ENCODE measurements around the gene LCN6.

The LCN6 gene

DNA sequence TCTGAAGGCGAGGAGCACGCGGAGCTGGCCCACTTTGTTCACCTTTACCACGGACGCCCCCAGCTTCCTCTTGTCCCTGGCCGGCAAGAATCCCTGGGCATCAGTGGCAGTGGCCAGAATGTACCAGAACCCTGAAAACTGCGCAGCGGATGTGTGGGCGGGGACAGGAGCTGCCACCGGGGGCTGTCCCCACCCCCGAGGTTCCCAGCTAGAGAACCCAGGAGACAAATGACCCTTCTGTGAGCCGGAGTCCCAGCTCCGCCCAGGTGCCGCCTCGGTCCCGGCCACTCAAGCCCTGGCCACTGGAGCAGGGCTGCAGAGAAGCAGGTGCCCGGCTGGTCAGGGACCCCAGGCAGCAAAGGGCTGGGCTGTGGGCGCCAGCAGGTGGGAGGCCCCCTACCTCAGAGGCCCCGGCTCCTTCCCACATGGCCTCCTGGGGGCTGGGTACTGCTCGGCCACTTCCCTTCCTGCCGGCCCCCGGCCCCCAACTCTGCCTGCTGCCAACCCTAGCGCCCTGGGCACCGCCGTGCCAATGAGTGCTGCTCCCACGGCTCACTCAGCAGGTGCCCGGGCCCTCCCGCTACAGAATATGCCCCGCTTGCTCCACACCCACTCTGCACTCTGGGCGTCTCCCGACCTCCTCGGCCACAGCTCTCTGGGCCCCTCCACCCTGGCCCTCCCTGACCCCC is 6.3 kb downstream of the LCN6 start:
- DNase-seq, result no peak

DNA sequence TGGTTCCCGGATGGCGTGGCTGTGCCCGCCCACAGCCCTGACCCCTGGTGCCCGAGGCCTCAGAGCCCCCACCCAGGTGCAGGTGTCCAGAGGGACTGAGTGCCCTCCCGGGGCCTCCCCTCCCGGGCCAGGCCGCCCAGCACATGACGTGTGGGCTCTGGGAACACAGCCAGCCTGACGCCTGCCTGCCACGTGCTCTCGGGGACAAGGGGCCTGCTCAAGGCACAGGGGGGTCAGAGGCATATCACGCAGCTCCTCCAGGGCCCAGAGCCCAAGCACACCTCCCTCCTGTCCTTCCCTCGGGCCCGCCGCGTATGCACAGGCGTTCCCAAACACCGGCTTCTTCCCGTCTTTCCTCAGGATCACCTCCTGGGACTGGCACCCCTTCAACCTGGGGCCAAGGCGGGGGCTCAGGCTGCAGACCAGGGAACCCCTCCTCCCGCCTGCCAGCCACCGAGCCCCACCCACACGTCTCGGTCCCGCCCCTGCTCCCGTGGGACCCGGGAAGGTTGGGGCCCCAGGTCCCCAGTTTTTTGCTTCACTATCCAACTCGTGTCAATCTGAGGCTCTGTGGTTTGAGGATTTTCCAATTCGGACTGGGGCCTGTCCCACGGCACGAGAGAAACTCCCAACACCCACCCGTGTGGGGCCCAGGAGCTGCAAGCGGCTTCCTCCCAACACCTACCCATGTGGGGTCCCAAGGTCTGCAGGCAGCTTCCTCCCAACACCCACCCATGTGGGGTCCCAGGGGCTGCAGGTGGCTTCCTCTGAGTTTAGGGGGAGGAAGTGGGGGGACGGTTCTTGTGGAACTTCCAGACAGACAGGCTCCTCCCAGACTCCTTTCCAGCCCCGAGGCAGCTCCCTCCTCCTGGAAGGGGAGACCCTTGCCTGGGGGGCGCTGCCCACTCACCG is 7.1 kb downstream of the LCN6 start:
- no peak for DNase-seq

DNA sequence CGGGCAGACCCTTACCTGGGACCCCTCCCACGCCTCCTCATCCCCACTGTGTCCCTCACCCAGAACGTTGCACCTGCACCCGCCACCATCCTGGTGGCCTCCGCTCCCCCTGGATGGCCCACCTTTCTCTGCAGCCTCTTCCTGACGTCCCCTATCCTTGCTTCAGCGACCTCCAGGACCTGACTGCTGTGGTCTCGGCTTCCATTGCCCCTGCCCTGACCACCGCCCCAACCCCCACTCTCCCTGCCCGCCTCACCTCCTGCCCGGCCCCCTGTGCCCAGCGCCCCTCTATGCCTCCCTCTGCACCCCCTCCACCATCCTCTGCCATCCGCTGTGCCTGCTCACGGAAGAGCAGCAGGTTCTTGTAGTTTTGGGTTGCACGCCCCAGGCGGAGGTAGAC is 7.8 kb downstream of the LCN6 start:
- DNase-seq, result no peak

DNA sequence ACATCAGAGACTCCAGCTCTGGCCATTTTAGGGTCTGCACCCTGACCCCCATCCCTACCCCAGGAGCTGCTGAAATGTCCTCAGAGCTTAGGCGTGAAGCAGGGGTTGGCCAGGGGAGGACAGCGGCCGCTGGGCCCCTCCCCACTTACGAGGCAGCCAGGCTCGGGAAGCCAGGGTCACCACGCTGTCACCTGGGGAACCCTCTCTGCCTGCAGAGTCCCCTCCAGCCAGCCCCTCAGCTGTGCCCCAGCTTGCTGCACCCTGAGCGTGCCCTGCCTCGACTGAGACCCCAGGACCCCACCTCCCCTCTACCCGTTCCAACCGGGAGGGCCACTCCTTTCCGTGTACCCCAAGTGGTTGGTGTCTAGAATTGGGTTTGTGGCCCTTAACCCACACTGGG is 8.3 kb downstream of the LCN6 start:
- DNase-seq, result no peak

DNA sequence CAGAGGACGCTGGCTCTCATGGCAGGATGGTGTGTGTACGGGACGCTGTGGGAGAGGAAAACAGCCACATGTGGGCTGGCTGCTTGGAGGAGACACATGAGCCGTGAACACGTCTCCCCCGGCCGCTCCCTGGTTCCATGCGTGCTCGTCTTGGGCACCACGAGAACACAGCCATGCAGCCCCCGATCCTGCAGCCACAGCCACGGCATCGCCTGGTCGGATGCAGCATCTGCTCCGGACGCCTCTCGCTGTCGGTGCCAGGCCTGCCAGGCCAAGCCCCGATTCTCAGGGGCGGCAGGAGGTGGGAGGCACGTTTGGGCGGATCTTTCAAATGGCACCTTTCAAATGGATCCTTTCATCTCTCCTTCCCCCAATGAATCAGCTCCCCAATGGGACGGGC is 8.8 kb downstream of the LCN6 start:
- no peak for DNase-seq

DNA sequence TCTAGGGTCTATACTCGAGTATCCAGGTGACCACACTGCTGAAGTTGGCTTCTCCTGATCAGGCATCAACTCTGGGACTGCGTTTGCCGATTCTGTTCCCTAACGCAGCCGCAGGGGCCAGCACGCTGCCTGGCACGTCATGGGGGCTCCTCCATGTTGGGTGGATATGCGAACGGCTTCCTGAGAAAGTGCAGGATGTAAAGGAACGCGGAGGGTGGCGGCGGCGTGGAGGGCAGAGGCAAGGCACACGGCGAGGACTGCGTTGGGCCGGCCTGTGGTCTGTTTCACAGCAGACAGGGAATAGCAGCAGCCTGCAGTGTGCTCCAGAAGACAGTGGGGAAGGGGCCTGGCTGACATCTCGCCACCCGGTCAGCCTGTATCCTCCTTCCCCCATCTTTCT is 9.4 kb downstream of the LCN6 start:
- no peak for DNase-seq

DNA sequence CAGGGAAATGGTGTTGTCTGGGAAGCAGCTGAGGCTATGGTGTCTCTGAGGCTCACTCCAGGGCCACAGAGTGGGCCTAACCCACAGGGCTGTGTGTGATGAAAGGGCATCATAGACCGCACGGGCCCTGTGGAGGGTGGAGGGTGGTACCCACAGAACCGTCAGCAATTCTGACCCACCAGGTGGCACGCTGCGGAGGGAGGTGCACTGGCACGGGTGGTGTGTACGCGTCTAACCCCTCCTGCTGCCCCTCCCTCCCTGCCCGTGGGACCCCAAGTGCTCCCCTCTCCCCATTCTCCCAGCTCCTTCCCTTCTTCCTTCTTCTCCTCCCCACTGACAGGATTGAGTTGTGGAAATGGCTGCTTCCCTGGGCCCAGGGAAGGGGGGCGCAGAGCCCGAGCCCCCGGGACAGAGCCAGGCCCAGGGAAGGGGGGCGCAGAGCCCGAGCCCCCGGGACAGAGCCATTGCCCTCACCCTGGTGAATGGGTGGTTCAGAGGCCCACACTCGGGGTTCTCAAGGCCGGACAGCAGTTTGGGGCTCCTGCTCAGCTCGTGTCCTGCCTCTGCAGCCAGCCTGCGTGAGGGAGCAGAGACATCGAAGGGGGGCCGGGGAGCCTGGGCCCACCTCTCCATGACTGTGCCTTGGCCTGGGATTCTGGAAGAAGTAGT is 12.4 kb downstream of the LCN6 start:
- no peak for DNase-seq

DNA sequence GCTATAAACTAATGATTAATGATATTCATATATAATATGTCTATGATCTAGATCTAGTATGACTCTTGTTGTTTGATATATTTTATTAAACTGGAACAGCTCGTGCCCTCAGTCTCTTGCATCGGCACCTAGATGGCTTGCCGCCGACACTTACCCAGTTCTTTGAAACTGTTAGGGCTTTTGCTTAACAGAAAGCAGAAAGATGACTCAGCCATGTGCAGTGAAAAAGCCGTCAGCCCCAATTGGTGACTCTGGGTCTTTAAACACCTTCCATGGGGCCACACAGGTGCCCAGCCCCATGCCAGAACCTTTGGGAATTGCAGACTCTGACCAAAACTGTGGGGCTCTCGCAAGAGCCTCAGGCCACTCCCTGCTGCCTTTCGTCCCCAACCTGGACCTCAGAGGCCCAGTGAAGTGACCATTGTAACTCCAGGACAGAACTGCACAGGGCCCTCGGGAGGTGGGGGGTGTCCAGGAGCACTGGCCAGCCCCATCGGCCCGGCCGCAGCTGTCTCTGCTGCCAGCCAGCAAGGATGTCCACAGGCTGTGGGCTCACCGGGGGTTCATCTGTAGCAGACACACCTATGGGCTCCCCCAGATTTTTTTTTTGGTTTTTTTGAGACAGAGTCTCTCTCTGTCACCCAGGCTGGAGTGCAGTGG is 13.4 kb downstream of the LCN6 start:
- no peak for DNase-seq

DNA sequence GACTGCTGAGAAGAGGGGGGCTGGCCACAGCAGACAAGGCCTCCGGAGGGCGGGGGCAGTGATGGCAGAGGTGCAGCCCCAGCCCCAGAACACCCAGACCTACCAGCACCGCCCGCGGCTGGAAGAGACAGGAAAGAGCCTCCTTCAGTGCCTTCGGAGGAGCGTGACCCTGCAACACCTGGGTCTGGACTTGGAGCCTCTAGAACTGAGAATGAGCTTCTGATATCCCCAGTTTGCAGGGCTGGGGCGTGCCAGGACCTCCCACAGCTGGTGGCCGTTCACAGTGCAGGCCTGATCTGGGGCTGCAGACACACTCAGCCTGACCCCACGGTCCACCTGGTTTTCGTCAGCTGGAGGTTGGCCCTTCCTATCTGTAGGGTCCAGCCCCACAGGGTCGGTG is 14.7 kb downstream of the LCN6 start:
- no peak for DNase-seq

DNA sequence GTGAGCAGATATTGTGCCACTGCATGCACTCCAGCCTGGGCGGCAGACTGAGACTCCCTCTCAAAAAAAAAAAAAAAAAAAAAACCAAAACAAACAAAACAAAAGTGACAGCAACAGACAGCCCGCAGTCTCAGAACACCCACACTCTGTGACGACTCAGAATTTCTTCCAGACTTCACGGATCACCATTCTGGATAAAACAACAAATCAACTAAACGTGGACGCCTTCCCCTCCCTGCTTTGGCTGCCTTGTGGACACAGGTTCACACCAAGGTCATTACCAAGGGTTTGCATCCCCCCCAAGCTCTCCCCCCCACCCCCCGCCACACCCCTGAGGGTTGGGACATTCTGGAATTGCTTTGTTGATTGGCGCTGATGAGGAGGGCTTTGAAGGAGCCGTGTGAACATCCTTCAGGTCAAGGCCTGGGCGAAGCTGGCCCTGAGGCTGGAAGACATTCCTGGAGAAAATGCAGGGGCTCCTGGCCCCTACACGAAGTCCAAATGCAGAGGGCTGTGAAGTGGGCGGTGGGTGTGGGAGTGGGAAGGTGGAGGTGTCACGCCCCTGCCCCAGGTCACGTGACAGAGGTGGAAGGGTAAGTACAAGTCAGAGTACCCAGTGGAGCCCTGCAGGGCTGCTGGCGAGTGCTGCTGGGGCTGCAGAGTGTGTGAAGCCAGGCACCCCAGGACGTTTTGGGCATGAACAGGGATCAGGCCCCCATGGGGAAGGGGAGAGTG is 15.7 kb downstream of the LCN6 start:
- DNase-seq, result no peak

DNA sequence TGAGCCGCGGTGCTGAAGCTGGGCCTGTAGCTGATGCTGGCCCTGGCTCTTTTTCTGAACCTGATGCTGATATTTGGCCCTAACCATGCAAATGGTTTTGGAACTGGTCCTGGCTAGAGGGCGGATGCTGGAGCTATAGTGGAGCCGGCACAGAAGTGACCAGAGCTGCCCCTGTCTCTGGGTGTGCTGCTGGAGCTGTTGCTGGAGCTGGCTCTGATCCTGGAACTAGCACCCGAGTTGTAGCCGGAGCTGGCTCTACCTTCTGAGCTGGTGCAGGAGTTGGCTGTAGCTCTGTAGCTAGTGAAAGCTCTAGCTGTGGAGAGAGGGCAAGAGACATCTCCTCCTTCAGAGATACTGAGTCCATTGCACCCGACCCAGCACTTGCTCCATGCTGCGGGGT is 18.4 kb downstream of the LCN6 start:
- DNase-seq, result no peak

DNA sequence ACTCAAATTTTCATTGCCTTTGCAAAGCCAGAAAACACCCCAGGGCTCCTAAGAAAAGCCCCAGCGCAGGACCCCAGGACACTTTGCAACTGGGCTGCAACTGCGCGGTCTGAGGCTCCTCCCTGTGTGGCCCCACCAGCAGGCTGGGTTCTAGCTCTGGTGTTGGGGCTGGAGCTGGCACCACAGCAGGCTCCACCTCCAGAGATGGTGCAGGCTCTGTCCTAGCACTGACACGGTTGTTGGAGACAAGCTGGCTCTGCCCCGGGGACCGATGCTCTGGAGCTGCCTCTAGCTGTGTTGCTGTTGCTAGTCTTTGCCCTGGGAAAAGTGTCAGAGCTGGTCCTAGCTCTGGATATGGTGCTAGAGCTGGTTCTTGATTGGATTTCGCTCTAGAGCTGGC is 19.2 kb downstream of the LCN6 start:
- no peak for DNase-seq

DNA sequence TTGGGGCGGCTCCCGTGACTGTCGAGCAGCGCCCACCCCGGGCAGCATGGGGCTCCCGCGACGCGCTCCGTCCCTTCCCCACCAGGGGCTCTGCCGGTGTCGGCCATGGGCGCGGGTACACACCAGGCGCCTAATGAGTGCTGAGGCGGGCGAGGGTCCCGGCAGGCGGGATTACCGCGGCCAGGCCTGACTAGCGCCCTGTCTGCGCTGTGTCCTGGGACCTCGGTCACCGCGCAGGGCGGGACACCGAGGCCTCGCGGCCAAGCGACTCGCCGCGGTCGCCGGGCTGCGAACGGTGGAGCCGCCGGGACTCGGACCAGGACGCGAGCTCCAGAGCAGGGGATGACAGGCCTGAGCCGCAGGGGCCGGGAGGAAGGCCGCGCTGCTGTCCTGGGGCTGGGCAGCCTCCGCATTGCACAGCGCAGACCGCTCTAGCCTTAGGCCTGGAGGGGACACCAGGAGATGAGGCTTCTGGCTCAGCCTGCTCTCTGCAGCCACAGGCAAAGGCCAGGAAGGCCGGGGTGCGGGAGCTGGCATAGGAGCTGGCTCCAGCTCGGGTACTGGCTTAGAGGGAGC is 19.7 kb downstream of the LCN6 start:
- no peak for DNase-seq

DNA sequence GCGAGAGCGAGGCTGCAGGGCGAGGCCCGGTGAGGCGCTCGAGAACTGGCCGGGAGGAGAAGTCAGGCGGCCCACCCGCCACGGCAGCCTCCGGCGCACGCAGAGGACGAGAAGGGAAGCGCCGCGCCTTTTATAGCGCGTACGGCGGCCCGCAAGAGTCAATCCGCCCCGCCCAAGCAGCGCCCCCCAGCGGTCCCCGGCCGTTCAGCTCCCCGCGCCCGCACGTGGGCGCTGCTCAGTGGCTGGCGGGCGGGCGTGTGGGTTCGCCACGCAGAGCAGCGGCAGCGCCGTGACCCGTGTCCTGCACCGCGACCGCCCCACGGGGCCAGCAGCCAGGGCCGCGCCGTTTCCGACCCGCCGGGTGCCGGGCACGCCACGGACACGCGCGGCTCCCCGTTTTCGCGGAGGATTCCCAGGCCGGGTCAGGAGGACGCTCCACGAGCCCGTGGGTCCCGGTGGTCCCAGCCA is 20.2 kb downstream of the LCN6 start:
- DNase-seq, result peak; percentile 70

DNA sequence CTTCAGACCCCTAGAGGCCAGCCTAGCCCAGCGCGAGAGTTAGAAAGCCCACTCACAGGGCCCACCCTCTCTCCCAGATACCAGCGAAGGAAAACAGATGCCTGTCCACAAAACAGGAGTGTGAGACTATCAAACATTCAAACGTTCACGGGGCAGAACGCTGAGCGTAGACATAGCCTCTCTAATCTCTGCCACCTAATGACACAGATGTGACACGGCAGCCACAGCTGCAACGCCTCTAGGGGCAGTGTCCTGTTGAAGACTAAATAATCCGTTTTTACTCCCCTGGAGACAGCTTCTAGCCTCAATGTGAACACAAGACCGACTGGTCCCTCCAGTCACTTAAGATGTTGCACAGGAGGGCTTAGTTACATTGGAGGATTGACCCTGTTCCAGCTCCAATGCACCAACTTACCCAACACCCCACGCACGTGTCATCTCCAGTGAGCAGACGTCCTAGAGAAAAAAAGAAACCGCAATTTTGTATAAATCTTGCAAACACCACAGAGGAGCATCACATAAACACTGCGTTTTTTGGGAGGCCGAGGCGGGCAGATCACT is 21.6 kb downstream of the LCN6 start:
- DNase-seq, result no peak

DNA sequence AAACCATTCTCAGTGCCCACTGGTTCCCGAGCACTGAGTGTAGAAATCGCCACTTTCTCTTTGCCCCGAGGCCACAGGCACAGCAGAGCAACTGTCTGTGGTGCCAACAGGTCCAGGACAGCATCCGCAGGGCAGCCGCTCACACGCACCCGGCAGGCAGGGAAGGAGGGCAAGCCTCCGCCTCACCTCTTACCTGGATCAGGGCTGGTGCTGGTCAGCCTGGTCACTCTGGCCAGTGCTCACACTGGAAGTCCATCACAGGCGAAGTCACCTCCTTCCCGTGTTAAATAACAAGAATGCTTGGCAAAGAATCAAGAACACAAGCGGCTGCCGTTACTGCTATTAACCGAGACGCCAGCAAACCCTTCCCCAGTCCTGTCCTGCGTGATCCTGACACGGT is 22.2 kb downstream of the LCN6 start:
- no peak for DNase-seq

DNA sequence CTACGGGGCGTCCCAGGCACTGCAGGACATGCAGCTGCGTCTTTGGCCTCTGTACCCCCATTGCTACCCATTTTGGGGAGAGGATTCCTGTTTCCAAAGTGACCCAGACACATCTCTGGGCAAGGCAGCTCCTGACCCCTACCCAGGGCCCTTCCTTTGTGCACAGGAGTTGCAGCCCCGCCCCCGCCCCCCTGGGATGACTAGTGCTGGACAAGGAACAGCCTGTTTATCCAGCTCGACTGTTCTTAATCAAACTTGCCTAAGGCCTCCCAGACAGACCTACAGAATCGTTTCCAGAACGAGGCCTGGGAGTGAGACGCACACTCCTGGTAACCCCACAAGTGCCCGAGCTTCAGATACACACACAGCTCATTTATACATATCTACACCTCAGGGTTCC is 22.7 kb downstream of the LCN6 start:
- no peak for DNase-seq

DNA sequence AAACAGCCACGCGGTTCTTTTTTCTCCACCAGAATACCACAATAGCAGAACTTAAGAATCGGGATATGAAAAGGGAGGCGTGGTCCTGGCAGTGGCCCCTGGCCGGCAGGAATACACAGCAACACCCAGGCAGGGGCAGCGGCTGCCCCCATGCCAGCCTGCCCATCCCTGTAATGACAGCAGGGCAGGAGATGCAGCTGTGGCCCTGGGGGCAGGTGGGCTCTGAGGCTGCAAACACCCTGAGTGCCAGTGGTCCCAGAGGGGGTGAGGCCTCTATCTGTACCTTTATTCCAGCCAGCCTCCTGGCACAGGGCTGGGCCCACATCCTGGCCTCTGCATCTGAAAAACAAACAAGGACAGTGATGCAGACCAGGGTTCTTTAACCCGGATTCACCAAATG is 23.6 kb downstream of the LCN6 start:
- no peak for DNase-seq

DNA sequence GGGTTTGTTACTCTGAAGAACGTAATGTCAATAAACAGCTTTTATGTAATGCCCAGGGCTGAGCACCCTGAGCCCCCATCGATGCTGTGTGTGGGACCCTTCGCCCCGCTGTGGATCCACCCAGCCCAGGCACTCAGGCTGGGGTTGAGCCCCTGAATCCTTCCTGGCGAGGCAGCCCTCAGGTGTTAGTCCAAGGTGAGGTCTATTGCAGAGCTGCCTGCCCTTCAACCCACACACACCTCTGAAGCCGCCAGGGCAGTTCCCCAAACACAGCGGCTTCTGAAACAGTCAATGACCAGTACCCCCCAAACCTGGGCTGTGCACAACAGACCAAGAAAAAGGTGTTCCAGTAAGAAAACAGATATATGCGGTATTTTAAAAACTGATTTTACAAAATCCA is 24.3 kb downstream of the LCN6 start:
- DNase-seq, result no peak

DNA sequence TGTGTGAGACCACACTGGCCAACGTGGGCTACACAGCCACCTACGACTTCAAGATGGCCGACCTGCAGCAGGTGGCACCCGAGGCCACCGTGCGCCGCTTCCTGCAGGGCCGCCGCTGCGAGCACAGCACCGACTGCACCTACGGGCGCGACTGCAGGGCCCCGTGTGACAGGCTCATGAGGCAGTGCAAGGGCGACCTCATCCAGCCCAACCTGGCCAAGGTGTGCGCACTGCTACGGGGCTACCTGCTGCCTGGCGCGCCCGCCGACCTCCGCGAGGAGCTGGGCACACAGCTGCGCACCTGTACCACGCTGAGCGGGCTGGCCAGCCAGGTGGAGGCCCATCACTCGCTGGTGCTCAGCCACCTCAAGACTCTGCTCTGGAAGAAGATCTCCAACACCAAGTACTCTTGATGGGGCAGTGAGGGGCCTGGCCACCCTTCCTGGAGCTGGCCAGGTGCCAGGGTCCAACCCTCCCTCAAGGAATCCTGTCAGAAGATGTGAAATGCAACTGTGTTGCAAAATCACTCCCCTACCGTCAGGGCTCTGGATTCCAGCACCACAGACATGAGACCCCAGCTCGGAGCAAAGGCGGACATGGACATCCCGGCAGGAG is 24.9 kb downstream of the LCN6 start:
- no peak for DNase-seq

DNA sequence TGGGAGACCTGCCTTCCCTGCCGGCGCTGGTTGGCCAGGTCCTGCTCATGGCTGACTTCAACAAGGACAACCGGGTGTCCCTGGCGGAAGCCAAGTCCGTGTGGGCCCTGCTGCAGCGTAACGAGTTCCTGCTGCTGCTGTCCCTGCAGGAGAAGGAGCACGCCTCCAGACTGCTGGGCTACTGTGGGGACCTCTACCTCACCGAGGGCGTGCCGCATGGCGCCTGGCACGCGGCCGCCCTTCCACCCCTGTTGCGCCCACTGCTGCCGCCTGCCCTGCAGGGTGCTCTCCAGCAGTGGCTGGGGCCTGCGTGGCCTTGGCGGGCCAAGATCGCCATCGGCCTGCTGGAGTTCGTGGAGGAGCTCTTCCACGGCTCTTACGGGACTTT is 25.4 kb downstream of the LCN6 start:
- no peak for DNase-seq
